ENCODE data around the gene SYT7.

SYT7 gene

DNA sequence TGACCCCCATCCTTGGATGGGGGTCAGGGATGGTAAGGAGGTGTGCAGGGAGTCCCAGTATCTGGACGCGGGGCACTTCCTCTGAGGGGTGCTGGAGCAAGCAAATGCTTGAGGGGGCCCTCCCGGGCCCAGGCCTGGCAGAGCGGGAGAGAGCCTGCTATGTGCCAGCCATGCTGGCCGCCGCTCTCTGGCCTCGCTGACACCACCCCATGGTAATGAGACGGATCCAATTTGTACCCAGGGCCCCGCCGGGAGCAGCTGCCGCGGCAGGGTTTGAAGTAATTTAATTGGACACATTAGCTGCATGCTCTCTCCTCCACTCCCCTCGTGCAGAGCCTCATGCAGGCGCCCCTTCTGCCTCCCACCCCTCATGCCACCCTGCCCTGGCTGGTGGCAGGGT, 6.3 kb downstream of the SYT7 start:
- no peak for DNase-seq (ENCODE audit: low read depth in 1 of 2, low spot score in 1 of 2)
- no peak for TF ChIP-seq JUND (IDR thresholded peaks at IDR 0.05; ENCODE audit: low read depth)
- in situ Hi-C loops (cut with HindIII; ENCODE audit: low pct_unique_long_range_greater_than_20kb, low sequenced_read_pairs): no loop called here

GRCh38 chr11:61572913-61573312, 8.0 kb downstream of the SYT7 start:
- TF ChIP-seq JUND (IDR thresholded peaks at IDR 0.05; ENCODE audit: low read depth): no peak
- in situ Hi-C loops (cut with HindIII; ENCODE audit: low pct_unique_long_range_greater_than_20kb, low sequenced_read_pairs): no loop called here
- DNase-seq (ENCODE audit: low read depth in 1 of 2, low spot score in 1 of 2): no peak

GRCh38 chr11:61571869-61572268, 9.0 kb downstream of the SYT7 start:
- TF ChIP-seq JUND (IDR thresholded peaks at IDR 0.05; ENCODE audit: low read depth): no peak
- no peak for DNase-seq (ENCODE audit: low read depth in 1 of 2, low spot score in 1 of 2)
- in situ Hi-C loops (cut with HindIII; ENCODE audit: low pct_unique_long_range_greater_than_20kb, low sequenced_read_pairs): no loop called here

- TF ChIP-seq JUND (IDR thresholded peaks at IDR 0.05; ENCODE audit: low read depth): no peak
- in situ Hi-C loops (cut with HindIII; ENCODE audit: low pct_unique_long_range_greater_than_20kb, low sequenced_read_pairs): no loop called here
Measured at GRCh38 chr11:61571337-61571736, 9.5 kb downstream of the SYT7 start.

GRCh38 chr11:61569701-61570100, 11.2 kb downstream of the SYT7 start:
- in situ Hi-C loops (cut with HindIII; ENCODE audit: low pct_unique_long_range_greater_than_20kb, low sequenced_read_pairs): no loop called here
- no peak for TF ChIP-seq JUND (IDR thresholded peaks at IDR 0.05; ENCODE audit: low read depth)
- DNase-seq (ENCODE audit: low read depth in 1 of 2, low spot score in 1 of 2): no peak

More at GRCh38 chr11:61571337-61571736, 9.5 kb downstream of the SYT7 start:
- DNase-seq (ENCODE audit: low read depth in 1 of 2, low spot score in 1 of 2): no peak

DNA sequence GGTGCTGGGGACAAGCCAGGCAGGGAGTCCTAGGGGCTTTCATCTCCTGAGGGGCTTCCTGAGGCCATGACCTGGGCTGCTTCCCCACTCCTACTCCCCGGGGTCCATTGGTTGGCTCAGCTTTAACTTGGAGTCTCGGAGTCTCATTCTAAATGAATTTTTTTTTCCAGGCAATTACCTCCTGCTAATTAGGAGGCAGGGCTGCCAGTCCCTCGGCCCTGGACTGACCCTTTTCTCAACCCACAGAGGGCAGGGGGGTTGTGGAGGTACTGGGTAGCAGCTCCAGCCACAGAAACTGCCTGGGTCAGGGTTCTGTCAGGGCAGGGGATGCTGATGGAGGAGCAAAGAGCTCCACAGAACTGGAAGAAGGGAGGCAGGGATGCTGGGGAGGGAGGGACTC, 11.9 kb downstream of the SYT7 start:
- no peak for TF ChIP-seq JUND (IDR thresholded peaks at IDR 0.05; ENCODE audit: low read depth)
- in situ Hi-C loops (cut with HindIII; ENCODE audit: low pct_unique_long_range_greater_than_20kb, low sequenced_read_pairs): no loop called here
- DNase-seq (ENCODE audit: low read depth in 1 of 2, low spot score in 1 of 2): no peak

DNA sequence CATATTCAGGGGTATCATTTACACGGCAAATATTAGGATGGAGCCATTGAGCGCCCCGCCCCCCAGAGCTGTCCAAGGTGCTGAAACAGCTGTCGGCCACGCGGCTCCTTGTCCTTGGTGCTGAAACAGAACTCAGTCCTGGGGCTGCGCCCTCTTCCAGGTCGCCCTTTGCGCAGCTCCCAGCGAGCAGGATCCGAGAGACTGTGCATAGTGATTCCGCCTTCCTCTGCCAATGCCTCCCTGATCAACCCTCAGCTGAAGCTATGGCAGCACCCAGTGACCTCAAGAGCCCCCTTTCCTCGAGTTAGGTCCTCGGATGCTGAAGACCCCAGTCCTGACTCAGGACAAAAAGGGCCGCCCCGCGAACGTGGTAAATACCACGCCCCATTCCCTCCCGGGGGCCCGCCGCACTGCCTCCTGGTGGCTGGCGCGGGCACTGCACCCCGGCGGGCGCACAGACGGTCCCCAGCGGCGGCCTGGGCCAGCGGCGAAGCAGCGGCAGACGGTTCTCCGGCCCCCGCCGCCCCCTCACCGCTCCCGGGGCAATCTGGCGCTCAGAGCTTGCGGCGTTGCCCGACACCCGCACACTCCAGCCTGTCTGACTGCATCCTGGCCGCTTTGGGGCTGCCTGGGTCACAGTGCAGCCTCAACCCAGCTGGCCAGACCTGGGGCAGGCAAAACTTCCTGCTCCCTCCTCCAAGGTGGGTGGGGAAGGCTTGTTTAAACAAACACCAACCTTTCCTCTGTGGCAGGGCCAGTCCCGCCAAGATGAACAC, 13.4 kb downstream of the SYT7 start:
- TF ChIP-seq JUND (IDR thresholded peaks at IDR 0.05; ENCODE audit: low read depth): no peak
- in situ Hi-C loops (cut with HindIII; ENCODE audit: low pct_unique_long_range_greater_than_20kb, low sequenced_read_pairs): no loop called here
- DNase-seq (ENCODE audit: low read depth in 1 of 2, low spot score in 1 of 2): peak; percentile 93 to 96

- in situ Hi-C loops (cut with HindIII; ENCODE audit: low pct_unique_long_range_greater_than_20kb, low sequenced_read_pairs): no loop called here
- TF ChIP-seq JUND (IDR thresholded peaks at IDR 0.05; ENCODE audit: low read depth): no peak
Measured at GRCh38 chr11:61564936-61565696, 15.8 kb downstream of the SYT7 start.

GRCh38 chr11:61560751-61561150, 20.1 kb downstream of the SYT7 start:
- DNase-seq (ENCODE audit: low read depth in 1 of 2, low spot score in 1 of 2): no peak
- in situ Hi-C loops (cut with HindIII; ENCODE audit: low pct_unique_long_range_greater_than_20kb, low sequenced_read_pairs): no loop called here
- no peak for TF ChIP-seq JUND (IDR thresholded peaks at IDR 0.05; ENCODE audit: low read depth)

More at GRCh38 chr11:61564936-61565696, 15.8 kb downstream of the SYT7 start:
- DNase-seq (ENCODE audit: low read depth in 1 of 2, low spot score in 1 of 2): no peak

GRCh38 chr11:61556621-61557020, 24.3 kb downstream of the SYT7 start:
- DNase-seq (ENCODE audit: low read depth in 1 of 2, low spot score in 1 of 2): no peak
- no peak for TF ChIP-seq JUND (IDR thresholded peaks at IDR 0.05; ENCODE audit: low read depth)
- in situ Hi-C loops (cut with HindIII; ENCODE audit: low pct_unique_long_range_greater_than_20kb, low sequenced_read_pairs): no loop called here

DNA sequence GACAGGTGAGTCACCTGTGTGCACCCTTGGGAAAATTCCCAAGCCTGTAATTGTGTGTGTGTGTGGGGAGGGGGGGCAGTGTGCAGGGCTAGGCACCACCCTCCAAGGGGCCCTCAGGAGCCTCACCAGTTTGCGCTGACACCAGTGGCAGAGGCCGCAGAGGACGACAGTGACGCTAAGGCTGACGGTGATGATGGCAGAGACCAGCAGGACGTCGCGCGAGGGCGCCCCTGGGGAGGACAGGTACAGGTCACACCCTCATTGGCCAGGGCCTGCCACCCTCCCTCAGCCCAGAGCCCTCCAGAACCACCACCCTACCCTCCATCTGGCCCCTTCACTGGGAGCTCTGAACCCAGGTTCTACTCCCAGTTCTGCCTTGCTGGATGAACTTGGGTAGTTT, 24.9 kb downstream of the SYT7 start:
- DNase-seq (ENCODE audit: low read depth in 1 of 2, low spot score in 1 of 2): no peak
- TF ChIP-seq JUND (IDR thresholded peaks at IDR 0.05; ENCODE audit: low read depth): no peak
- in situ Hi-C loops (cut with HindIII; ENCODE audit: low pct_unique_long_range_greater_than_20kb, low sequenced_read_pairs): no loop called here

DNA sequence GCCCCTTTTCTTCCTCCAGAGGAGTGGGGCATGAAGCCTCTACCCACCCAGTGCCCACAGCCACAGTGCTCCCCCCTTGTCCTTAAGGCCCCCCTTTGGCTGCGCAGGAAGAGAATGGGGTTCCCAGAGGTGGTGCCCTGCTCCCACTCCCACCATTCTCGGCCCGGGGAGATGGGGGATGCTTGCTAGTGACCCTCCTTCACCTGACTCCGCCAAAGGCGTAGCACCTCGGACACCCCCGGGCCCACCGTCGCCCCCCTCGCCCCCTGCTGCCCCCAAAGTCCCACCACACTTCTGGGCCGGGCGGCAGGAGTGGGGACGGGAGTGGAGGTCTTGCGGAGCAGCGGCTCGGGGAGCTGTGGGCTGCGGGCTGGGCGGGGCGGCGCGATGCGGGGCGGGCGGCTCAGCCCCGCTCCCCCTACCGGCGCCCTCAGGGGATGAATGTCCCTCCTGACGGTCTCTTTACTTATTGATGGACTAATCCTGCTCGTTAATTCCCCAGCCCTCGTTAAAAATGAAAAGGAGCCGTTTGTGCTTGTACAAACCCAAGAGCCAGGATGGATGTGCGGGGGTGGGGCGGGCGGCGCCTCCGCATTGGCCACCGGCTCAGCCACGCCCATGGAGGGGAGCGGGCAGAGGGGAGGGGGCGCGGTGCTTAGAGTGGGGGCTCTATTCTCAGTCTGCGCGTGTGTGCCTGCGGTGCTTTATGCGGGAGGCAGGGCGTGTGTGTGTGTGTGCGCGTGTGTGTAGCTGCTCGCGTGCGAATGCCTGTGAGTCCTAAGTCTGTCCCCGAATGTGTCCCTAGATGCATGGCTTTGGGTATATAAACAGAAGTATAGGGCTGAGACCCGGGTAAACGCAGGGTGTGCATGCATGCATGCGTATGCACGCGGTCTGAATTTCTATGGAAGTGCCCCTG, 25.6 kb downstream of the SYT7 start:
- TF ChIP-seq JUND (IDR thresholded peaks at IDR 0.05; ENCODE audit: low read depth): no peak
- in situ Hi-C loops (cut with HindIII; ENCODE audit: low pct_unique_long_range_greater_than_20kb, low sequenced_read_pairs): no loop called here
- no peak for DNase-seq (ENCODE audit: low read depth in 1 of 2, low spot score in 1 of 2)
